HEK293T (cell line): ENCODE data around the gene CEP162.

Source experiments
- ARNT ChIP-seq: fragments of 450-650 bp; IDR thresholded peaks from 2 replicates; pipeline ENCODE4 v1.6.1; 2017; ENCODE audit warnings: mild to moderate bottlenecking
- BHLHE40 ChIP-seq: fragments of 450-650 bp; IDR thresholded peaks from 2 replicates; pipeline ENCODE4 v1.6.1; 2016; ENCODE audit warnings: mild to moderate bottlenecking, moderate library complexity, borderline replicate concordance
- FOXA1 ChIP-seq: fragments of 450-650 bp; IDR thresholded peaks from 2 replicates; pipeline ENCODE4 v1.6.1; 2016; ENCODE audit warnings: mild to moderate bottlenecking
- FOXM1 ChIP-seq: fragments of 450-650 bp; IDR thresholded peaks from 2 replicates; pipeline ENCODE4 v1.6.1; 2017; ENCODE audit warnings: mild to moderate bottlenecking, borderline replicate concordance
- HDGF ChIP-seq: fragments of 450-650 bp; IDR thresholded peaks from 2 replicates; pipeline ENCODE4 v1.6.1; 2017; ENCODE audit warnings: antibody characterized with exemption, borderline replicate concordance
- L3MBTL2 ChIP-seq: fragments of 450-650 bp; conservative IDR thresholded peaks from 2 replicates; pipeline ENCODE4 v1.6.1; 2016; ENCODE audit warnings: mild to moderate bottlenecking
- LEF1 ChIP-seq: fragments of 450-650 bp; IDR thresholded peaks from 2 replicates; pipeline ENCODE4 v1.6.1; 2017; ENCODE audit warnings: mild to moderate bottlenecking, borderline replicate concordance
- NFRKB ChIP-seq: fragments of 450-650 bp; IDR thresholded peaks from 2 replicates; pipeline ENCODE4 v1.6.1; 2016; ENCODE audit warnings: mild to moderate bottlenecking, moderate library complexity
- SP1 ChIP-seq: fragments of 450-650 bp; IDR thresholded peaks from 2 replicates; pipeline ENCODE4 v1.6.1; 2017
- SUZ12 ChIP-seq: fragments of 450-650 bp; IDR thresholded peaks from 2 replicates; pipeline ENCODE4 v1.6.1; 2016; ENCODE audit warnings: mild to moderate bottlenecking
- TARDBP ChIP-seq: fragments of 450-650 bp; IDR thresholded peaks from 2 replicates; pipeline ENCODE4 v1.6.1; 2016
- ZNF384 ChIP-seq: fragments of 450-650 bp; IDR thresholded peaks from 2 replicates; pipeline ENCODE4 v1.6.1; 2016

- TF ChIP-seq SP1 (no peak), NFRKB (no peak), LEF1 (no peak), BHLHE40 (no peak), TARDBP (no peak), ARNT (no peak), FOXM1 (no peak), FOXA1 (no peak), L3MBTL2 (no peak), SUZ12 (no peak), ZNF384 (no peak), HDGF (no peak)
Measured at GRCh38 chr6:84268781-84269180, 41.3 kb upstream of the CEP162 start.
